ENCODE measurements around the gene ZNF844. TPM values are rescaled to one million over a fixed set of nuclear protein-coding genes. Genes with fewer than 3 reads are reported as not detected.

ZNF844 gene
- total RNA-seq: 1 to 10 TPM; 3.6 to 8.4 TPM

GRCh38 chr19:12064590-12065538 lies at the start of gene ZNF844:
TSS of gene ZNF844 (plus strand) at chr19:12064731. CDS start at chr19:12064874, 143 bp downstream.
- Mint-ChIP-seq H3K27ac (peak within 1 kb of the TSS; percentile 28), H3K9me3 (peaks cover 2 to 4% of the 10 kb centered on the region in 2 donors), H3K27me3 (ENCODE audit: low read depth) (no peaks in the 10 kb centered on the region), H3K36me3 (ENCODE audit: insufficient read depth in 2 of 2) (peaks cover 3 to 16% of the 10 kb centered on the region in 2 donors), H3K4me3 (peak within 1 kb of the TSS; percentile 88 to 89), H3K4me1 (ENCODE audit: low read depth) (peaks cover 10% of the 10 kb centered on the region)
- DNase-seq (peak; percentile 83 to 85), ATAC-seq (replicated peaks in 1 of 2) (peak; percentile 91 to 92)

GRCh38 chr19:12015015-12015752 lies 49.3 kb upstream of the ZNF844 start:
- Mint-ChIP-seq H3K36me3 (ENCODE audit: insufficient read depth in 2 of 2) (peaks cover 36 to 70% of the 10 kb centered on the region in 2 donors), H3K9me3 (peaks cover 19 to 25% of the 10 kb centered on the region in 2 donors)

GRCh38 chr19:12015753-12016116 lies 48.8 kb upstream of the ZNF844 start:
- Mint-ChIP-seq H3K36me3 (ENCODE audit: insufficient read depth in 2 of 2) (peaks cover 37 to 70% of the 10 kb centered on the region in 2 donors), H3K27me3 (ENCODE audit: low read depth) (no peaks in the 10 kb centered on the region), H3K4me1 (ENCODE audit: low read depth) (no peaks in the 10 kb centered on the region), H3K27ac (no peak overlapping the region), H3K4me3 (no peak overlapping the region), H3K9me3 (peaks cover 19 to 25% of the 10 kb centered on the region in 2 donors)
- no peak for DNase-seq
- no peak for ATAC-seq (replicated peaks in 1 of 2)

More at GRCh38 chr19:12015015-12015752, 49.3 kb upstream of the ZNF844 start:
- H3K27me3 Mint-ChIP-seq (ENCODE audit: low read depth): no peaks in the 10 kb centered on the region
- H3K4me3 Mint-ChIP-seq: no peak overlapping the region
- no peaks in the 10 kb centered on the region for H3K4me1 Mint-ChIP-seq (ENCODE audit: low read depth)
- DNase-seq (no peak), ATAC-seq (replicated peaks in 1 of 2) (no peak)
- H3K27ac Mint-ChIP-seq: no peak overlapping the region

- no peak for ATAC-seq (replicated peaks in 1 of 2)
- peak overlapping the region in 1 of 2 donors; percentile 70 for H3K4me3 Mint-ChIP-seq
Observed at GRCh38 chr19:12034198-12034597, 30.3 kb upstream of the ZNF844 start.

GRCh38 chr19:12034620-12035019 lies 29.9 kb upstream of the ZNF844 start:
- no peak overlapping the region for H3K27ac Mint-ChIP-seq

More at GRCh38 chr19:12034198-12034597, 30.3 kb upstream of the ZNF844 start:
- H3K36me3 Mint-ChIP-seq (ENCODE audit: insufficient read depth in 2 of 2): peaks cover 4 to 9% of the 10 kb centered on the region in 2 donors
- H3K4me1 Mint-ChIP-seq (ENCODE audit: low read depth): peaks cover 11% of the 10 kb centered on the region
- H3K9me3 Mint-ChIP-seq: peaks cover 0 to 1% of the 10 kb centered on the region in 2 donors
- no peak overlapping the region for H3K27ac Mint-ChIP-seq
- no peak for DNase-seq
- no peaks in the 10 kb centered on the region for H3K27me3 Mint-ChIP-seq (ENCODE audit: low read depth)

GRCh38 chr19:12035220-12036172 lies 29.0 kb upstream of the ZNF844 start, which contains the start of gene ZNF433:
TSS of gene ZNF433 (minus strand) at chr19:12035679. CDS start at chr19:12035539, 140 bp downstream.
- Mint-ChIP-seq H3K4me1 (ENCODE audit: low read depth) (peaks cover 11% of the 10 kb centered on the region), H3K4me3 (peak within 1 kb of the TSS; percentile 86 to 90), H3K9me3 (peaks cover 0 to 1% of the 10 kb centered on the region in 2 donors), H3K27me3 (ENCODE audit: low read depth) (no peaks in the 10 kb centered on the region), H3K27ac (no peak within 1 kb of the TSS), H3K36me3 (ENCODE audit: insufficient read depth in 2 of 2) (peaks cover 3 to 9% of the 10 kb centered on the region in 2 donors)
- ATAC-seq (replicated peaks in 1 of 2) (peak; percentile 95 to 96), DNase-seq (peak; percentile 75 to 87)

More at GRCh38 chr19:12034620-12035019, 29.9 kb upstream of the ZNF844 start:
- H3K36me3 Mint-ChIP-seq (ENCODE audit: insufficient read depth in 2 of 2): peaks cover 3 to 9% of the 10 kb centered on the region in 2 donors
- no peaks in the 10 kb centered on the region for H3K27me3 Mint-ChIP-seq (ENCODE audit: low read depth)
- no peak for DNase-seq
- H3K4me3 Mint-ChIP-seq: peak overlapping the region; percentile 22 to 70
- H3K4me1 Mint-ChIP-seq (ENCODE audit: low read depth): peaks cover 11% of the 10 kb centered on the region
- H3K9me3 Mint-ChIP-seq: peaks cover 0 to 1% of the 10 kb centered on the region in 2 donors
- no peak for ATAC-seq (replicated peaks in 1 of 2)

GRCh38 chr19:12042893-12043292 lies 21.6 kb upstream of the ZNF844 start:
- peaks cover 33 to 40% of the 10 kb centered on the region in 2 donors for H3K36me3 Mint-ChIP-seq (ENCODE audit: insufficient read depth in 2 of 2)
- no peak for ATAC-seq (replicated peaks in 1 of 2)
- H3K4me1 Mint-ChIP-seq (ENCODE audit: low read depth): no peaks in the 10 kb centered on the region
- H3K9me3 Mint-ChIP-seq: peaks cover 5 to 28% of the 10 kb centered on the region in 2 donors
- no peak for DNase-seq
- no peak overlapping the region for H3K27ac Mint-ChIP-seq
- no peak overlapping the region for H3K4me3 Mint-ChIP-seq
- no peaks in the 10 kb centered on the region for H3K27me3 Mint-ChIP-seq (ENCODE audit: low read depth)

- DNase-seq (no peak), ATAC-seq (replicated peaks in 1 of 2) (no peak)
- Mint-ChIP-seq H3K36me3 (ENCODE audit: insufficient read depth in 2 of 2) (peaks cover 32 to 43% of the 10 kb centered on the region in 2 donors), H3K4me1 (ENCODE audit: low read depth) (no peaks in the 10 kb centered on the region), H3K27ac (peak overlapping the region; percentile 31), H3K27me3 (ENCODE audit: low read depth) (no peaks in the 10 kb centered on the region), H3K4me3 (no peak overlapping the region), H3K9me3 (peaks cover 5 to 28% of the 10 kb centered on the region in 2 donors)
Observed at GRCh38 chr19:12043752-12044422, 20.6 kb upstream of the ZNF844 start.

- Mint-ChIP-seq H3K4me1 (ENCODE audit: low read depth) (peaks cover 12% of the 10 kb centered on the region), H3K9me3 (peaks cover 4 to 22% of the 10 kb centered on the region in 2 donors), H3K27ac (no peak overlapping the region), H3K27me3 (ENCODE audit: low read depth) (peaks cover 6% of the 10 kb centered on the region), H3K4me3 (no peak overlapping the region), H3K36me3 (ENCODE audit: insufficient read depth in 2 of 2) (peaks cover 29 to 36% of the 10 kb centered on the region in 2 donors)
- DNase-seq: no peak
- no peak for ATAC-seq (replicated peaks in 1 of 2)
Observed at GRCh38 chr19:12047868-12048267, 16.7 kb upstream of the ZNF844 start.

GRCh38 chr19:12052091-12052496 lies 12.4 kb upstream of the ZNF844 start:
- Mint-ChIP-seq H3K4me1 (ENCODE audit: low read depth) (peaks cover 20% of the 10 kb centered on the region), H3K9me3 (no peaks in the 10 kb centered on the region), H3K36me3 (ENCODE audit: insufficient read depth in 2 of 2) (peaks cover 8% of the 10 kb centered on the region in 2 donors), H3K27me3 (ENCODE audit: low read depth) (peaks cover 33% of the 10 kb centered on the region), H3K27ac (no peak overlapping the region), H3K4me3 (peak overlapping the region; percentile 80 to 81)
- ATAC-seq (replicated peaks in 1 of 2): no peak
- DNase-seq: no peak

- Mint-ChIP-seq H3K4me1 (ENCODE audit: low read depth) (peaks cover 20% of the 10 kb centered on the region), H3K36me3 (ENCODE audit: insufficient read depth in 2 of 2) (peaks cover 7 to 8% of the 10 kb centered on the region in 2 donors), H3K27me3 (ENCODE audit: low read depth) (peaks cover 33% of the 10 kb centered on the region), H3K27ac (no peak within 1 kb of the TSS), H3K4me3 (peak within 1 kb of the TSS; percentile 80 to 81), H3K9me3 (no peaks in the 10 kb centered on the region)
- DNase-seq: peak; percentile 56 to 73
- ATAC-seq (replicated peaks in 1 of 2): peak; percentile 86 to 88
Observed at GRCh38 chr19:12052497-12053169, 11.9 kb upstream of the ZNF844 start, which contains the start of gene ZNF878. TSS of gene ZNF878 (minus strand) at chr19:12052961. CDS start at chr19:12052801, 160 bp downstream.

Data from activated T-cell treated with anti-CD3 and anti-CD28 coated beads, Interleukin-2, amount 50 U/mL, for 72 hours (primary cell).